T-helper 22 cell (primary cell): ENCODE data around the gene KRTAP10-12.
"Not testable (repeated sequence)": the region's sequence is repeated elsewhere in the genome, so short reads cannot be mapped to it uniquely, and the experiment has no call there.

ENCODE experiments used
- DNase-seq: peaks from one replicate; pipeline ENCODE4 v3.0.0-alpha.2; 2020; ENCODE audit warnings: low read depth

KRTAP10-12 gene

GRCh38 chr21:44670642-44671432 is 26.1 kb upstream of the KRTAP10-12 start:
- DNase-seq: no peak

GRCh38 chr21:44671911-44672310 is 25.1 kb upstream of the KRTAP10-12 start:
- no peak for DNase-seq

GRCh38 chr21:44677881-44678280 is 19.1 kb upstream of the KRTAP10-12 start:
- no peak for DNase-seq

- no peak for DNase-seq
Measured at GRCh38 chr21:44681152-44681551, 15.8 kb upstream of the KRTAP10-12 start.

GRCh38 chr21:44681861-44682579 is 15.0 kb upstream of the KRTAP10-12 start, which contains the start of gene KRTAP12-1:
Gene KRTAP12-1 (minus strand): TSS chr21:44682163. CDS start chr21:44682123, 40 bp downstream.
- no peak for DNase-seq

GRCh38 chr21:44682580-44683151 is 14.3 kb upstream of the KRTAP10-12 start:
- DNase-seq: no peak

GRCh38 chr21:44684077-44684476 is 12.9 kb upstream of the KRTAP10-12 start:
- no peak for DNase-seq

- DNase-seq: no peak
Measured at GRCh38 chr21:44684483-44684882, 12.5 kb upstream of the KRTAP10-12 start.

GRCh38 chr21:44685050-44685449 is 11.9 kb upstream of the KRTAP10-12 start:
- not testable (repeated sequence) for DNase-seq

- no peak for DNase-seq
Measured at GRCh38 chr21:44686000-44686781, 10.8 kb upstream of the KRTAP10-12 start.

- DNase-seq: no peak
Measured at GRCh38 chr21:44686843-44687561, 10.0 kb upstream of the KRTAP10-12 start.

GRCh38 chr21:44687671-44688070 is 9.3 kb upstream of the KRTAP10-12 start:
- no peak for DNase-seq

GRCh38 chr21:44689740-44690139 is 7.2 kb upstream of the KRTAP10-12 start:
- DNase-seq: not testable (repeated sequence)

GRCh38 chr21:44691686-44692085 is 5.3 kb upstream of the KRTAP10-12 start:
- no peak for DNase-seq

- no peak for DNase-seq
Measured at GRCh38 chr21:44692798-44693512, 4.0 kb upstream of the KRTAP10-12 start.

- no peak for DNase-seq
Measured at GRCh38 chr21:44694776-44695175, 2.2 kb upstream of the KRTAP10-12 start.

- DNase-seq: no peak
Measured at GRCh38 chr21:44695184-44695583, 1.8 kb upstream of the KRTAP10-12 start.

GRCh38 chr21:44695641-44696040 is 1.3 kb upstream of the KRTAP10-12 start:
- no peak for DNase-seq

GRCh38 chr21:44696572-44696971 is 400 bp upstream of the KRTAP10-12 start:
- DNase-seq: no peak

- no peak for DNase-seq
Measured at GRCh38 chr21:44697811-44698734, 1.1 kb downstream of the KRTAP10-12 start.
